SIG-M5 treated with dmso at 0.1 percent for 504 hours (cell line): ENCODE measurements around the gene MYCBPAP.

Experiments
- DNase-seq: peaks from one replicate; lab custom pipeline; 2025; ENCODE audit not compliant: unreplicated experiment; lab: John Stamatoyannopoulos, UW

MYCBPAP gene

GRCh38 chr17:50507871-50508572 lies at the start of gene MYCBPAP:
TSS of gene MYCBPAP (plus strand) at chr17:50508439. CDS start at chr17:50508675, 236 bp downstream.
- DNase-seq: peak; percentile 61

- peak; percentile 32 for DNase-seq
These were observed 49.2 kb upstream of the MYCBPAP start for GRCh38 chr17:50458701-50459676.

- DNase-seq: no peak
These were observed 48.5 kb upstream of the MYCBPAP start for GRCh38 chr17:50459756-50460155.

GRCh38 chr17:50460831-50461526 lies 47.3 kb upstream of the MYCBPAP start:
- DNase-seq: no peak

- DNase-seq: no peak
These were observed 46.6 kb upstream of the MYCBPAP start for GRCh38 chr17:50461550-50462132.

- DNase-seq: no peak
These were observed 45.8 kb upstream of the MYCBPAP start for GRCh38 chr17:50462446-50462845.

GRCh38 chr17:50464121-50464520 lies 44.1 kb upstream of the MYCBPAP start:
- no peak for DNase-seq

GRCh38 chr17:50464736-50465135 lies 43.5 kb upstream of the MYCBPAP start:
- DNase-seq: no peak

- no peak for DNase-seq
These were observed 43.1 kb upstream of the MYCBPAP start for GRCh38 chr17:50465171-50465570.

GRCh38 chr17:50465635-50466034 lies 42.6 kb upstream of the MYCBPAP start:
- no peak for DNase-seq

GRCh38 chr17:50466371-50467113 lies 41.7 kb upstream of the MYCBPAP start:
- no peak for DNase-seq

- no peak for DNase-seq
These were observed 41.0 kb upstream of the MYCBPAP start for GRCh38 chr17:50467114-50467854.

- DNase-seq: no peak
These were observed 40.4 kb upstream of the MYCBPAP start for GRCh38 chr17:50467855-50468303.

GRCh38 chr17:50468304-50469207 lies 39.7 kb upstream of the MYCBPAP start, which contains the start of gene CHAD:
TSS of gene CHAD (minus strand) at chr17:50468880. CDS start at chr17:50468813, 67 bp downstream.
- DNase-seq: no peak

- DNase-seq: no peak
These were observed 39.0 kb upstream of the MYCBPAP start for GRCh38 chr17:50469208-50469605.

GRCh38 chr17:50469671-50470305 lies 38.5 kb upstream of the MYCBPAP start:
- no peak for DNase-seq

- no peak for DNase-seq
These were observed 37.8 kb upstream of the MYCBPAP start for GRCh38 chr17:50470426-50470825.
